GM23338 (cell line): ENCODE data around the gene ATP8A2. TPM values are rescaled to one million over a fixed set of nuclear protein-coding genes. Genes with fewer than 3 reads are reported as not detected.

ENCODE experiments used
- ATAC-seq: fragments of 200-7000 bp; cut with Tn5 transposase; 3 replicates; pipeline ENCODE4 v1.9.1; 2020
- DNase-seq: peaks from one replicate; pipeline ENCODE4 v3.0.0-alpha.2; 2015; ENCODE audit warnings: low spot score
- H2AFZ ChIP-seq: fragments of 200-600 bp; sonication (generic); 2 replicates; pipeline ENCODE4 v1.8.0; 2016; ENCODE audit warnings: antibody characterized with exemption, mild to moderate bottlenecking, moderate library complexity
- H3F3A ChIP-seq: fragments of 200-600 bp; sonication (generic); replicated peaks from 2 replicates; pipeline ENCODE4 v1.8.0; 2017; ENCODE audit warnings: antibody characterized with exemption, mixed run types, low read depth
- H3K27ac ChIP-seq: fragments of 200-600 bp; sonication (generic); 2 replicates; pipeline ENCODE4 v1.6.1; 2016; ENCODE audit warnings: low read depth
- H3K27me3 ChIP-seq: fragments of 200-600 bp; sonication (generic); 2 replicates; pipeline ENCODE4 v1.8.0; 2016; ENCODE audit warnings: mild to moderate bottlenecking, mixed run types, moderate library complexity; ENCODE audit not compliant: insufficient read depth
- H3K36me3 ChIP-seq: fragments of 200-600 bp; sonication (generic); 2 replicates; pipeline ENCODE4 v1.8.0; 2016; ENCODE audit warnings: mild to moderate bottlenecking; ENCODE audit not compliant: insufficient read depth
- H3K4me1 ChIP-seq: fragments of 200-600 bp; sonication (generic); 2 replicates; pipeline ENCODE4 v1.8.0; 2016; ENCODE audit warnings: mild to moderate bottlenecking, moderate library complexity; ENCODE audit not compliant: insufficient read depth
- H3K4me2 ChIP-seq: fragments of 200-600 bp; sonication (generic); 2 replicates; pipeline ENCODE4 v1.7.1; 2017; ENCODE audit warnings: mixed run types
- H3K4me3 ChIP-seq: fragments of 200-600 bp; sonication (generic); 2 replicates; pipeline ENCODE4 v1.6.1; 2016; ENCODE audit warnings: mixed run types
- H3K79me2 ChIP-seq: fragments of 200-600 bp; sonication (generic); replicated peaks from 2 replicates; pipeline ENCODE4 v1.8.0; 2017; ENCODE audit warnings: mild to moderate bottlenecking; ENCODE audit not compliant: insufficient read depth
- H3K9me2 ChIP-seq: fragments of 200-600 bp; sonication (generic); 2 replicates; pipeline ENCODE4 v1.8.0; 2017; ENCODE audit not compliant: insufficient read depth
- H4K20me1 ChIP-seq: fragments of 200-600 bp; sonication (generic); replicated peaks from 2 replicates; pipeline ENCODE4 v1.8.0; 2017; ENCODE audit warnings: mild to moderate bottlenecking; ENCODE audit not compliant: insufficient read depth
- H3K27ac Mint-ChIP-seq: 2 replicates; pipeline ENCODE4 v1.8.0; 2020; ENCODE audit warnings: inconsistent platforms, mild to moderate bottlenecking, moderate library complexity, mixed read lengths
- H3K27me3 Mint-ChIP-seq: 3 replicates; pipeline ENCODE4 v1.8.0; 2022; ENCODE audit warnings: low read depth, mild to moderate bottlenecking, moderate library complexity, mixed read lengths, inconsistent platforms; ENCODE audit not compliant: insufficient read depth, poor library complexity
- H3K36me3 Mint-ChIP-seq: 3 replicates; pipeline ENCODE4 v1.8.0; 2021; ENCODE audit warnings: low read depth, mild to moderate bottlenecking, inconsistent platforms, moderate library complexity, mixed read lengths
- H3K4me1 Mint-ChIP-seq: 3 replicates; pipeline ENCODE4 v1.8.0; 2020; ENCODE audit warnings: mild to moderate bottlenecking, inconsistent platforms, mixed read lengths
- H3K4me3 Mint-ChIP-seq: 3 replicates; pipeline ENCODE4 v1.8.0; 2021; ENCODE audit warnings: moderate library complexity, mild to moderate bottlenecking, inconsistent platforms, mixed read lengths
- H3K9me3 Mint-ChIP-seq: 3 replicates; pipeline ENCODE4 v1.8.0; 2020; ENCODE audit warnings: moderate library complexity, mild to moderate bottlenecking, inconsistent platforms, mixed read lengths
- CREB1 ChIP-seq: fragments of 250-450 bp; sonication (Bioruptor Pico); IDR thresholded peaks from 2 replicates; pipeline ENCODE4 v1.5.0; 2020; ENCODE audit warnings: low read depth, mild to moderate bottlenecking, moderate library complexity
- CTCF ChIP-seq, 2 experiments: fragments of 200-600 bp in 1 of 2; sonication (generic) in 1 of 2; conservative IDR thresholded peaks; 2 replicates each; pipeline versions ENCODE4 v1.5.1 to v1.6.1; 2016 to 2017; ENCODE audit warnings: antibody characterized with exemption in 2 of 2, low read depth in 2 of 2, mild to moderate bottlenecking in 2 of 2, moderate library complexity in 1 of 2
- ETS1 ChIP-seq: IDR thresholded peaks from 2 replicates; pipeline ENCODE4 v1.6.1; 2016; ENCODE audit warnings: antibody characterized with exemption
- EZH2 ChIP-seq: fragments of 200-600 bp; sonication (generic); IDR thresholded peaks from one replicate; pipeline ENCODE4 v1.8.0; 2017; ENCODE audit warnings: antibody characterized with exemption, mild to moderate bottlenecking, low read depth; ENCODE audit not compliant: unreplicated experiment
- EZH2phosphoT487 ChIP-seq: fragments of 200-600 bp; sonication (generic); IDR thresholded peaks from one replicate; pipeline ENCODE4 v1.8.1; 2018; ENCODE audit warnings: antibody characterized with exemption; ENCODE audit not compliant: unreplicated experiment
- JUNB ChIP-seq: IDR thresholded peaks from one replicate; pipeline ENCODE4 v1.6.1; 2016; ENCODE audit warnings: antibody characterized with exemption; ENCODE audit not compliant: unreplicated experiment
- NANOG ChIP-seq: IDR thresholded peaks from 2 replicates; pipeline ENCODE4 v1.6.1; 2016; ENCODE audit warnings: antibody characterized with exemption, borderline replicate concordance
- STAT1 ChIP-seq: IDR thresholded peaks from one replicate; pipeline ENCODE4 v1.6.1; 2016; ENCODE audit warnings: antibody characterized with exemption; ENCODE audit not compliant: unreplicated experiment
- ZNF114 ChIP-seq: fragments of 250-450 bp; sonication (Bioruptor Pico); IDR thresholded peaks from 2 replicates; pipeline ENCODE4 v1.5.0; 2020; ENCODE audit warnings: mild to moderate bottlenecking, moderate library complexity
- ZNF331 ChIP-seq: fragments of 250-450 bp; sonication (Bioruptor Pico); IDR thresholded peaks from 2 replicates; pipeline ENCODE4 v1.5.0; 2020; ENCODE audit warnings: low read depth, mild to moderate bottlenecking, moderate library complexity
- polyA plus RNA-seq: library from polyadenylated mRNA; unstranded; fragments of >200 nt; fragmentation: Nextera tagmentation; extraction: Ambion mirVana; gene quantifications from 2 replicates; pipeline ENCODE4 v1.2.1, GENCODE V29; 2016
- total RNA-seq: library from RNA; depleted of rRNA; stranded (reverse); fragments of >200 nt; shearing (Covaris generic); gene quantifications from 2 replicates; pipeline ENCODE4 v1.2.3, GENCODE V29; 2014
- TF ChIP-seq, protein P1 (sequence below): IDR thresholded peaks from one replicate; pipeline ENCODE4 v1.6.1; 2018; ENCODE audit warnings: antibody characterized with exemption; ENCODE audit not compliant: unreplicated experiment

The ATP8A2 gene
- total and polyA plus RNA-seq, 2 experiments from 2014 or later = 5.7 to 8.8 TPM

DNA sequence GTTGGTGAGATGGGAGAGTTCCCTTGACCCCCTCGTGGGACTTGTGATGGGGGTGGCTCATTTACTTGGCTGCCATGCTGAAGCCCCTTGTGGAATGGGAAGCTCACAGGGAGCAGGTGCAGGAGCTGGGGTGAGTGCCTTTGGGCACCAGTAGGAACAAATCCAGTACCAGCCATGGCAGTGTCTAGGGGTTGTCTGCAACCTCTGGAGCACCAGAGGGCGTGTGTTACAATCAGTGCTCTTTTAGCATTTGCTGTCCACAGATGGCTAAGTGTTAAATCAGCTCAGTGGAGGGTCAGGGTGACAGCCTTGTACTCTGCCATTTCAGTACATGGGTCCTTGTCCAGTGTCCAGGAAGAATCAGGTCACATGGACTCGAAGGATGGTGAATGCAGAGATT, 75.6 kb downstream of the ATP8A2 start:
- H2AFZ ChIP-seq = no peak overlapping the region
- no peaks in the 10 kb centered on the region for H3K36me3 ChIP-seq
- Mint-ChIP-seq H3K27ac (no peak overlapping the region), H3K36me3 (no peaks in the 10 kb centered on the region), H3K27me3 (no peaks in the 10 kb centered on the region), H3K9me3 (peaks cover 12% of the 10 kb centered on the region; the same call in 2 of the 3 replicates), H3K4me3 (no peak overlapping the region), H3K4me1 (no peaks in the 10 kb centered on the region)
- no peaks in the 10 kb centered on the region for H3K9me2 ChIP-seq
- H3K4me3 ChIP-seq = no peak overlapping the region
- H3F3A ChIP-seq = no peaks in the 10 kb centered on the region
- DNase-seq (no peak), ATAC-seq (no peak)
- no peaks in the 10 kb centered on the region for H3K27me3 ChIP-seq
- no peaks in the 10 kb centered on the region for H3K4me1 ChIP-seq
- no peaks in the 10 kb centered on the region for H4K20me1 ChIP-seq
- no peak overlapping the region for H3K27ac ChIP-seq
- H3K4me2 ChIP-seq = no peak overlapping the region
- TF ChIP-seq JUNB = no peak
- 0 out of 4 replicates have a peak, but pooled peaks of 1 of the 2 experiments have one; percentile 19 for TF ChIP-seq CTCF (conservative IDR thresholded peaks at IDR 0.05; ENCODE audit: low read depth in 2 of 2)
- no peaks in the 10 kb centered on the region for H3K79me2 ChIP-seq

DNA sequence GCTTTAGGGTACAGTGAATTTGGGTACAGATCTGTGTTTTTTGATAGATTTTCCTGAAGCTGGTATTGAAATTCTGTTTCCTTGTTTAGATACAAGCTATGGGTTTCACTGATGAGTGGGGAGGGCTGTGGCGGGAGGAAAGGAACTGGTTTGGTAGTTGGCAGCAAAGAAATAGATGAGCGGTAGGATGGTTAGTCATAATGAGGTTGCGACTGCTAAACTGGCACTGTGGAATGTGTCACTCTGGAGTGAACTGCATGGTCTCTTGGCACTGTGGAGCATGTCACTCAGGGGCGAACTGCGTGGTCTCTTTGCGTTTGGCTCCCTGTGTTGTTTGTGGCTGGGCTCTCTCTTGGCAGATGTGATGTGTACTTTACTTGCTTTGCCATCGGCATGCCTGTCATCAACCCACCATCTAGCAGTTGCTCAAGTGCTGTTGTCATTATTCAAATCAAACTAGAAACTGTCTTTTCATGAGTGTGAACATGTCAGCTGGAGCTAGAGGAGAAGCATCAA, 82.1 kb downstream of the ATP8A2 start:
- DNase-seq (no peak), ATAC-seq (no peak)
- H3K27me3 ChIP-seq = no peaks in the 10 kb centered on the region
- no peak overlapping the region for H3K4me3 ChIP-seq
- no peaks in the 10 kb centered on the region for H3K36me3 ChIP-seq
- H3K4me3 Mint-ChIP-seq = no peak overlapping the region
- no peaks in the 10 kb centered on the region for H3K4me1 ChIP-seq
- no peaks in the 10 kb centered on the region for H3K4me1 Mint-ChIP-seq
- H3F3A ChIP-seq = no peaks in the 10 kb centered on the region
- no peak overlapping the region for H3K27ac Mint-ChIP-seq
- H3K36me3 Mint-ChIP-seq = no peaks in the 10 kb centered on the region
- H3K4me2 ChIP-seq = no peak overlapping the region
- H3K9me2 ChIP-seq = no peaks in the 10 kb centered on the region
- H3K79me2 ChIP-seq = no peaks in the 10 kb centered on the region
- H3K27me3 Mint-ChIP-seq = no peaks in the 10 kb centered on the region
- no peaks in the 10 kb centered on the region for H4K20me1 ChIP-seq
- H3K9me3 Mint-ChIP-seq = no peaks in the 10 kb centered on the region; the same call in 2 of the 3 replicates
- no peak overlapping the region for H3K27ac ChIP-seq
- H2AFZ ChIP-seq = peak overlapping the region; percentile 28; the same call in 1 of the 2 replicates
- TF ChIP-seq ZNF114 (no peak), JUNB (no peak), NANOG (no peak), ETS1 (no peak), EZH2phosphoT487 (no peak), STAT1 (no peak), ZNF331 (CRISPR knock-in tag) (no peak), CTCF (conservative IDR thresholded peaks at IDR 0.05; ENCODE audit: low read depth in 2 of 2) (no peak), EZH2 (no peak), CREB1 (CRISPR knock-in tag) (no peak)
- TF ChIP-seq, protein P1, sequence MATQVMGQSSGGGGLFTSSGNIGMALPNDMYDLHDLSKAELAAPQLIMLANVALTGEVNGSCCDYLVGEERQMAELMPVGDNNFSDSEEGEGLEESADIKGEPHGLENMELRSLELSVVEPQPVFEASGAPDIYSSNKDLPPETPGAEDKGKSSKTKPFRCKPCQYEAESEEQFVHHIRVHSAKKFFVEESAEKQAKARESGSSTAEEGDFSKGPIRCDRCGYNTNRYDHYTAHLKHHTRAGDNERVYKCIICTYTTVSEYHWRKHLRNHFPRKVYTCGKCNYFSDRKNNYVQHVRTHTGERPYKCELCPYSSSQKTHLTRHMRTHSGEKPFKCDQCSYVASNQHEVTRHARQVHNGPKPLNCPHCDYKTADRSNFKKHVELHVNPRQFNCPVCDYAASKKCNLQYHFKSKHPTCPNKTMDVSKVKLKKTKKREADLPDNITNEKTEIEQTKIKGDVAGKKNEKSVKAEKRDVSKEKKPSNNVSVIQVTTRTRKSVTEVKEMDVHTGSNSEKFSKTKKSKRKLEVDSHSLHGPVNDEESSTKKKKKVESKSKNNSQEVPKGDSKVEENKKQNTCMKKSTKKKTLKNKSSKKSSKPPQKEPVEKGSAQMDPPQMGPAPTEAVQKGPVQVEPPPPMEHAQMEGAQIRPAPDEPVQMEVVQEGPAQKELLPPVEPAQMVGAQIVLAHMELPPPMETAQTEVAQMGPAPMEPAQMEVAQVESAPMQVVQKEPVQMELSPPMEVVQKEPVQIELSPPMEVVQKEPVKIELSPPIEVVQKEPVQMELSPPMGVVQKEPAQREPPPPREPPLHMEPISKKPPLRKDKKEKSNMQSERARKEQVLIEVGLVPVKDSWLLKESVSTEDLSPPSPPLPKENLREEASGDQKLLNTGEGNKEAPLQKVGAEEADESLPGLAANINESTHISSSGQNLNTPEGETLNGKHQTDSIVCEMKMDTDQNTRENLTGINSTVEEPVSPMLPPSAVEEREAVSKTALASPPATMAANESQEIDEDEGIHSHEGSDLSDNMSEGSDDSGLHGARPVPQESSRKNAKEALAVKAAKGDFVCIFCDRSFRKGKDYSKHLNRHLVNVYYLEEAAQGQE = no peak
